Activated CD8-positive, alpha-beta T cell treated with anti-CD3 and anti-CD28 coated beads for 36 hours (primary cell): Measurements from ENCODE around the gene PHLDB3. TPM values are rescaled to one million over a fixed set of nuclear protein-coding genes. Genes with fewer than 3 reads are reported as not detected.
"Not testable (repeated sequence)": the region's sequence is repeated elsewhere in the genome, so short reads cannot be mapped to it uniquely, and the experiment has no call there.

Experiments
- ATAC-seq: fragments of 200-7000 bp; cut with Tn5 transposase; one replicate; pipeline ENCODE4 v1.10.0; 2021; ENCODE audit warnings: mild to moderate bottlenecking, moderate library complexity
- CTCF ChIA-PET: fragments of 350-600 bp; sonication (Branson Sonifier 250); formaldehyde crosslinking; loops from one replicate; lab custom pipeline; 2021; ENCODE audit warnings: antibody characterized with exemption; lab: Charles Lee
- POLR2A ChIA-PET: fragments of 350-600 bp; sonication (Branson Sonifier 250); formaldehyde crosslinking; loops from one replicate; lab custom pipeline; 2021; ENCODE audit warnings: antibody characterized with exemption; lab: Charles Lee
- DNase-seq: peaks from one replicate; pipeline ENCODE4 v3.0.0-alpha.2; 2020
- H3K27ac Mint-ChIP-seq: one replicate; pipeline ENCODE4 v1.8.0; 2021; ENCODE audit warnings: mild to moderate bottlenecking, mixed read lengths
- H3K27me3 Mint-ChIP-seq: one replicate; pipeline ENCODE4 v1.8.0; 2021; ENCODE audit warnings: mixed read lengths
- H3K36me3 Mint-ChIP-seq: one replicate; pipeline ENCODE4 v1.8.0; 2021; ENCODE audit warnings: low read depth, mixed read lengths
- H3K4me1 Mint-ChIP-seq: one replicate; pipeline ENCODE4 v1.8.0; 2021; ENCODE audit warnings: low read depth, mixed read lengths
- H3K4me3 Mint-ChIP-seq: one replicate; pipeline ENCODE4 v1.8.0; 2021; ENCODE audit warnings: mild to moderate bottlenecking, moderate library complexity, mixed read lengths
- H3K9me3 Mint-ChIP-seq: one replicate; pipeline ENCODE4 v1.8.0; 2021; ENCODE audit warnings: mixed read lengths
- intact Hi-C: fragments of 100-400 bp; cut with micrococcal nuclease; formaldehyde crosslinking; loops from one replicate; pipeline ENCODE4 v1.10.0; 2022
- total RNA-seq, 2 experiments: library from RNA; stranded (reverse); gene quantifications; one replicate each; pipeline ENCODE4 v1.2.3, GENCODE V29; 2021
- TF ChIP-seq, protein P1 (sequence below): fragments of 200-600 bp; IDR thresholded peaks from one replicate; pipeline ENCODE4 v1.8.0; 2022; ENCODE audit warnings: antibody characterized with exemption, mild to moderate bottlenecking

PHLDB3 gene
- total RNA-seq, 2 experiments from 2014 or later = 14.7 to 17.5 TPM

DNA sequence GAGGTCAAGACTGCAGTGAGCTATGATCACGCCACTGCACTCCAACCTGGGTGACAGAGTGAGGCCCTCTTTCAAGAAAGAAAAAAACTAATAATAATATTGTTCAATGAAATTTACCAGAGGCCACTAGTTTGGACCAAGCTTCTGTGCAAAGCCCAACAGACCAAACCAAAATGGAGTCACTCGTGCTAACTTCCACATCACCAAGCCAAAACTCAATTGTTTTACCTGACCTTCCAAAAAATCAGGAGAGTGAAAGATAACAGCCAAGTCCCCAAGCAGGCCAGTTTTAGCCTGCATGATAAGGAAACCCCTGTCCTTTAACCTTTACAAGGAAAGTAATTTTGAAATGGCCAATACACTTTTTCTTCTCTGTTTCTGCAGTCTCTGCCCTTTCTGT lies 59.1 kb downstream of the PHLDB3 start:
- ATAC-seq (no peak), DNase-seq (no peak)
- H3K9me3 Mint-ChIP-seq = no peaks in the 10 kb centered on the region
- no peak overlapping the region for H3K4me3 Mint-ChIP-seq
- TF ChIP-seq, protein P1, sequence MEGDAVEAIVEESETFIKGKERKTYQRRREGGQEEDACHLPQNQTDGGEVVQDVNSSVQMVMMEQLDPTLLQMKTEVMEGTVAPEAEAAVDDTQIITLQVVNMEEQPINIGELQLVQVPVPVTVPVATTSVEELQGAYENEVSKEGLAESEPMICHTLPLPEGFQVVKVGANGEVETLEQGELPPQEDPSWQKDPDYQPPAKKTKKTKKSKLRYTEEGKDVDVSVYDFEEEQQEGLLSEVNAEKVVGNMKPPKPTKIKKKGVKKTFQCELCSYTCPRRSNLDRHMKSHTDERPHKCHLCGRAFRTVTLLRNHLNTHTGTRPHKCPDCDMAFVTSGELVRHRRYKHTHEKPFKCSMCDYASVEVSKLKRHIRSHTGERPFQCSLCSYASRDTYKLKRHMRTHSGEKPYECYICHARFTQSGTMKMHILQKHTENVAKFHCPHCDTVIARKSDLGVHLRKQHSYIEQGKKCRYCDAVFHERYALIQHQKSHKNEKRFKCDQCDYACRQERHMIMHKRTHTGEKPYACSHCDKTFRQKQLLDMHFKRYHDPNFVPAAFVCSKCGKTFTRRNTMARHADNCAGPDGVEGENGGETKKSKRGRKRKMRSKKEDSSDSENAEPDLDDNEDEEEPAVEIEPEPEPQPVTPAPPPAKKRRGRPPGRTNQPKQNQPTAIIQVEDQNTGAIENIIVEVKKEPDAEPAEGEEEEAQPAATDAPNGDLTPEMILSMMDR = no peak
- peaks cover 14% of the 10 kb centered on the region for H3K4me1 Mint-ChIP-seq
- H3K27ac Mint-ChIP-seq = no peak overlapping the region
- intact Hi-C loops = loop anchor here (5.0 kb wide), 1 partner anchor 152 kb away; the partner anchor contains the start of genes IRGQ and ZNF576
- no peaks in the 10 kb centered on the region for H3K36me3 Mint-ChIP-seq
- ChIA-PET POLR2A (interaction anchor here (1.2 kb wide), 1 partner anchor 28 kb away, joined by 4 read pairs; no protein-coding TSS in a partner anchor), CTCF (interaction anchor here (2.1 to 11.8 kb wide), 3 partner anchors 13 to 152 kb away, joined by 8 to 328 read pairs (median 13); partner anchors contain the start of genes IRGQ and ZNF576)
- no peaks in the 10 kb centered on the region for H3K27me3 Mint-ChIP-seq

- POLR2A ChIA-PET = interaction anchor here (1.2 kb wide), 1 partner anchor 29 kb away, joined by 4 read pairs; no protein-coding TSS in a partner anchor
- no peaks in the 10 kb centered on the region for H3K36me3 Mint-ChIP-seq
- no peaks in the 10 kb centered on the region for H3K27me3 Mint-ChIP-seq
- H3K9me3 Mint-ChIP-seq = no peaks in the 10 kb centered on the region
- DNase-seq (no peak), ATAC-seq (no peak)
- intact Hi-C loops = loop anchor here (5.0 kb wide), 1 partner anchor 153 kb away; the partner anchor contains the start of genes IRGQ and ZNF576
- peaks cover 15% of the 10 kb centered on the region for H3K4me1 Mint-ChIP-seq
- CTCF ChIA-PET = interaction anchor here (2.7 to 11.8 kb wide), 2 partner anchors 12 to 77 kb away, joined by 8 to 328 read pairs; no protein-coding TSS in a partner anchor
- H3K27ac Mint-ChIP-seq = no peak overlapping the region
- no peak overlapping the region for H3K4me3 Mint-ChIP-seq
- TF ChIP-seq, protein P1 = no peak
These were observed 59.8 kb downstream of the PHLDB3 start for GRCh38 chr19:43444531-43445287.

DNA sequence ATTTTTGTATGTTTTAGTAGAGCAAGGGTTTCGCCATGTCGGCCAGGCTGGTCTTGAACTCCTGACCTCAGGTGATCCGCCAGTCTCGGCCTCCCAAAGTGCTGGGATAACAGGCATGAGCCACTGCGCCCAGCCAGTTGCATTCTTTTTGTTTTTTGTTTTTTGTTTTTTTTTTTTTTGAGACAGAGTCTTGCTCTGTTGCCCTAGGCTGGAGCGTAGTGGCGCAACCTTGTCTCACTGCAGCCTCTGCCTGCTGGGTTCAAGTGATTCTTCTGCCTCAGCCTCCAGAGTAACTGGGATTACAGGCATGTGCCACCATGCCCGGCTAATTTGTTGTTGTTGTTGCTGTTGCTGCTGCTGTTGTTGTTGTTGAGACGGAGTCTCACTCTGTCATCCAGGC lies 60.5 kb downstream of the PHLDB3 start:
- ATAC-seq, POLR2A ChIA-PET, DNase-seq, H3K36me3 Mint-ChIP-seq, H3K9me3 Mint-ChIP-seq, H3K27me3 Mint-ChIP-seq, H3K27ac Mint-ChIP-seq, intact Hi-C loops, H3K4me3 Mint-ChIP-seq: not testable (repeated sequence)
- H3K4me1 Mint-ChIP-seq = peaks cover 20% of the 10 kb centered on the region
- CTCF ChIA-PET = interaction anchor here (2.7 to 11.8 kb wide), 2 partner anchors 11 to 78 kb away, joined by 8 to 328 read pairs; no protein-coding TSS in a partner anchor

DNA sequence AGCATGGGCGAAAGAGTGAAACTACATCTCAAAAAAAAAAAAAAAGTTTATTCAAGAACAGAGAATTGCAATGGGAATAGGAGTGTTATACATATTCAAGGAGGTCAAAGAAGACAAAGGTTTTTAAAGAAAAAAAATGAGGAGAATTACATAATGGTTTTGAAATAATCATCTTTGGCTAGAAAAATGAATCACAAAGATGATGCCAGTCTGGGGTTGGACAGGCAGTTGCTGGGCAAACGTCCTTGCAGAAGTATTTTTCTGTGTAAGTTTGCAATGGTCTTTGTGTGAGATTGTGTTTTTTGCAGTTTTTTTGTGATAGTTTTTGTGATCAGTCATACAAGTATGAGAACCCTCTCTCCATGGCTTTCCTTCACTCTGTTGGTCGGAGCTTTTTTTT lies 62.8 kb downstream of the PHLDB3 start:
- Mint-ChIP-seq H3K27me3 (no peaks in the 10 kb centered on the region), H3K9me3 (no peaks in the 10 kb centered on the region), H3K27ac (no peak overlapping the region), H3K36me3 (no peaks in the 10 kb centered on the region), H3K4me1 (peaks cover 36% of the 10 kb centered on the region), H3K4me3 (no peak overlapping the region)
- TF ChIP-seq, protein P1 = no peak
- intact Hi-C loops = no loop called here
- ChIA-PET POLR2A (interaction anchor here (0.6 kb wide), 2 partner anchors 51 to 91 kb away, joined by 3 read pairs; partner anchors contain the start of gene ZNF575), CTCF (interaction anchor here (1.2 to 11.8 kb wide), 3 partner anchors 10 to 80 kb away, joined by 4 to 328 read pairs (median 7); no protein-coding TSS in a partner anchor)
- no peak for DNase-seq
- ATAC-seq = no peak

DNA sequence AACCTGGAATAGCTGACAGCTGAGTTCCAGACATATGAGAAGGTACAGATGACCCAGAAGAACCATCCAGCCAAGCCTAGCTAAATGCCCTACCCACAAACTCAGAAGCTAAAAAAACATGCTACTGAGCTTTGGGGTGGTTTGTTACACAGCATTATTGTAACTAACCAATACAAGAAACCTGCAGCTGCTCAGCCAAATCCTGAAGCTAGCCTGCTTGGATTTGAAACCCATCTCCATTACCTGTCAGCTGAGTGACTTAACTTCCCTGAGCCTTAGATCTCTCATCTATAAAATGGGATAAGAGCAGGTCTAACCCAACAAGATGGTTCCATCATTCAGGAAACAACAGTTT lies 64.9 kb downstream of the PHLDB3 start:
- Mint-ChIP-seq H3K4me3 (no peak overlapping the region), H3K27ac (no peak overlapping the region), H3K9me3 (no peaks in the 10 kb centered on the region), H3K36me3 (no peaks in the 10 kb centered on the region), H3K4me1 (peaks cover 38% of the 10 kb centered on the region), H3K27me3 (no peaks in the 10 kb centered on the region)
- ATAC-seq (no peak), DNase-seq (no peak)
- TF ChIP-seq, protein P1 = no peak
- POLR2A ChIA-PET = interaction anchor here (0.8 to 1.1 kb wide), 2 partner anchors 64 to 88 kb away, joined by 3 to 6 read pairs; partner anchors contain the start of gene ETHE1
- intact Hi-C loops = no loop called here
- CTCF ChIA-PET = interaction anchor here (1.2 to 11.8 kb wide), 5 partner anchors 8 to 155 kb away, joined by 3 to 328 read pairs (median 11); no protein-coding TSS in a partner anchor
